HepG2 (cell line): Measurements from ENCODE around the gene EMC9. TPM values are rescaled to one million over a fixed set of nuclear protein-coding genes. Genes with fewer than 3 reads are reported as not detected.

Experiments
- ARID3A ChIP-seq: IDR thresholded peaks from 2 replicates; pipeline ENCODE4 v1.6.1; 2012; ENCODE audit warnings: low read depth, low read length, improper control_type of control experiment
- ARNT2 ChIP-seq: sonication (generic); formaldehyde crosslinking; IDR thresholded peaks from 2 replicates; pipeline ENCODE4 v1.8.0; 2022; ENCODE audit warnings: mild to moderate bottlenecking, low read depth, missing genetic modification reagents, moderate library complexity
- FOXC1 ChIP-seq: sonication (generic); formaldehyde crosslinking; IDR thresholded peaks from 2 replicates; pipeline ENCODE4 v1.8.0; 2022; ENCODE audit warnings: mild to moderate bottlenecking, missing genetic modification reagents, borderline replicate concordance
- HDAC2 ChIP-seq: sonication (generic); formaldehyde crosslinking; IDR thresholded peaks from 2 replicates; pipeline ENCODE4 v1.4.0; 2020; ENCODE audit warnings: missing genetic modification reagents
- MYPOP ChIP-seq: sonication (generic); formaldehyde crosslinking; IDR thresholded peaks from 2 replicates; pipeline ENCODE4 v1.8.1; 2023; ENCODE audit warnings: mild to moderate bottlenecking, moderate library complexity, missing genetic modification reagents
- NR0B2 ChIP-seq: sonication (generic); formaldehyde crosslinking; IDR thresholded peaks from 2 replicates; pipeline ENCODE4 v1.4.0; 2020; ENCODE audit warnings: mild to moderate bottlenecking, missing genetic modification reagents
- REL ChIP-seq: sonication (generic); formaldehyde crosslinking; conservative IDR thresholded peaks from 2 replicates; pipeline ENCODE4 v1.8.0; 2022; ENCODE audit warnings: mild to moderate bottlenecking, missing genetic modification reagents, moderate library complexity
- SYNCRIP ChIP-seq: fragments of 200-400 bp; formaldehyde crosslinking; IDR thresholded peaks from 2 replicates; pipeline ENCODE4 v1.6.1; 2018; ENCODE audit warnings: mild to moderate bottlenecking, low read depth, low read length; ENCODE audit not compliant: insufficient read depth
- ZFP41 ChIP-seq: sonication (generic); formaldehyde crosslinking; IDR thresholded peaks from 2 replicates; pipeline ENCODE4 v1.4.0; 2020; ENCODE audit warnings: mild to moderate bottlenecking, missing genetic modification reagents, borderline replicate concordance
- ZNF564 ChIP-seq: sonication (generic); formaldehyde crosslinking; IDR thresholded peaks from 2 replicates; pipeline ENCODE4 v1.8.1; 2023; ENCODE audit warnings: mild to moderate bottlenecking, missing genetic modification reagents
- ZNF672 ChIP-seq: sonication (generic); formaldehyde crosslinking; IDR thresholded peaks from 2 replicates; pipeline ENCODE4 v1.8.1; 2022; ENCODE audit warnings: missing genetic modification reagents
- polyA plus RNA-seq, 8 experiments: library from polyadenylated mRNA; depleted of rRNA in 3 of 8; stranded (reverse) in 7 of 8; unstranded in 1 of 8; fragments of >200 nt; fragmentation: Illumina TruSeq in 4 of 8; extraction: Trizol in 4 of 8; gene quantifications; 2 replicates each; pipeline versions ENCODE4 v1.2.1 to v1.2.3, GENCODE V29; 2011 to 2016; ENCODE audit warnings: low read depth in 4 of 8, missing spikeins in 1 of 8, mixed read lengths in 1 of 8; ENCODE audit not compliant: insufficient read depth in 1 of 8
- total RNA-seq, 5 experiments: library from RNA; depleted of rRNA; stranded (reverse); fragments of >200 nt; fragmentation: Illumina TruSeq; extraction: Trizol; gene quantifications; 2 replicates each; pipeline ENCODE4 v1.2.3, GENCODE V29; 2016; ENCODE audit warnings: low read depth in 1 of 5
- TF ChIP-seq, protein P1 (sequence below): sonication (generic); formaldehyde crosslinking; IDR thresholded peaks from 2 replicates; pipeline ENCODE4 v1.5.0; 2020; ENCODE audit warnings: mild to moderate bottlenecking, missing genetic modification reagents, borderline replicate concordance
- TF ChIP-seq, protein P2 (sequence below): sonication (generic); formaldehyde crosslinking; IDR thresholded peaks from 2 replicates; pipeline ENCODE4 v1.9.0; 2021; ENCODE audit warnings: missing genetic modification reagents, mild to moderate bottlenecking, borderline replicate concordance

Gene EMC9
- total and polyA plus RNA-seq, 2 of the 13 experiments (the other 11 are each of a cell fraction or from before 2014, with no cell fraction given), result 60.5 to 78.7 TPM

- TF ChIP-seq, protein P1, sequence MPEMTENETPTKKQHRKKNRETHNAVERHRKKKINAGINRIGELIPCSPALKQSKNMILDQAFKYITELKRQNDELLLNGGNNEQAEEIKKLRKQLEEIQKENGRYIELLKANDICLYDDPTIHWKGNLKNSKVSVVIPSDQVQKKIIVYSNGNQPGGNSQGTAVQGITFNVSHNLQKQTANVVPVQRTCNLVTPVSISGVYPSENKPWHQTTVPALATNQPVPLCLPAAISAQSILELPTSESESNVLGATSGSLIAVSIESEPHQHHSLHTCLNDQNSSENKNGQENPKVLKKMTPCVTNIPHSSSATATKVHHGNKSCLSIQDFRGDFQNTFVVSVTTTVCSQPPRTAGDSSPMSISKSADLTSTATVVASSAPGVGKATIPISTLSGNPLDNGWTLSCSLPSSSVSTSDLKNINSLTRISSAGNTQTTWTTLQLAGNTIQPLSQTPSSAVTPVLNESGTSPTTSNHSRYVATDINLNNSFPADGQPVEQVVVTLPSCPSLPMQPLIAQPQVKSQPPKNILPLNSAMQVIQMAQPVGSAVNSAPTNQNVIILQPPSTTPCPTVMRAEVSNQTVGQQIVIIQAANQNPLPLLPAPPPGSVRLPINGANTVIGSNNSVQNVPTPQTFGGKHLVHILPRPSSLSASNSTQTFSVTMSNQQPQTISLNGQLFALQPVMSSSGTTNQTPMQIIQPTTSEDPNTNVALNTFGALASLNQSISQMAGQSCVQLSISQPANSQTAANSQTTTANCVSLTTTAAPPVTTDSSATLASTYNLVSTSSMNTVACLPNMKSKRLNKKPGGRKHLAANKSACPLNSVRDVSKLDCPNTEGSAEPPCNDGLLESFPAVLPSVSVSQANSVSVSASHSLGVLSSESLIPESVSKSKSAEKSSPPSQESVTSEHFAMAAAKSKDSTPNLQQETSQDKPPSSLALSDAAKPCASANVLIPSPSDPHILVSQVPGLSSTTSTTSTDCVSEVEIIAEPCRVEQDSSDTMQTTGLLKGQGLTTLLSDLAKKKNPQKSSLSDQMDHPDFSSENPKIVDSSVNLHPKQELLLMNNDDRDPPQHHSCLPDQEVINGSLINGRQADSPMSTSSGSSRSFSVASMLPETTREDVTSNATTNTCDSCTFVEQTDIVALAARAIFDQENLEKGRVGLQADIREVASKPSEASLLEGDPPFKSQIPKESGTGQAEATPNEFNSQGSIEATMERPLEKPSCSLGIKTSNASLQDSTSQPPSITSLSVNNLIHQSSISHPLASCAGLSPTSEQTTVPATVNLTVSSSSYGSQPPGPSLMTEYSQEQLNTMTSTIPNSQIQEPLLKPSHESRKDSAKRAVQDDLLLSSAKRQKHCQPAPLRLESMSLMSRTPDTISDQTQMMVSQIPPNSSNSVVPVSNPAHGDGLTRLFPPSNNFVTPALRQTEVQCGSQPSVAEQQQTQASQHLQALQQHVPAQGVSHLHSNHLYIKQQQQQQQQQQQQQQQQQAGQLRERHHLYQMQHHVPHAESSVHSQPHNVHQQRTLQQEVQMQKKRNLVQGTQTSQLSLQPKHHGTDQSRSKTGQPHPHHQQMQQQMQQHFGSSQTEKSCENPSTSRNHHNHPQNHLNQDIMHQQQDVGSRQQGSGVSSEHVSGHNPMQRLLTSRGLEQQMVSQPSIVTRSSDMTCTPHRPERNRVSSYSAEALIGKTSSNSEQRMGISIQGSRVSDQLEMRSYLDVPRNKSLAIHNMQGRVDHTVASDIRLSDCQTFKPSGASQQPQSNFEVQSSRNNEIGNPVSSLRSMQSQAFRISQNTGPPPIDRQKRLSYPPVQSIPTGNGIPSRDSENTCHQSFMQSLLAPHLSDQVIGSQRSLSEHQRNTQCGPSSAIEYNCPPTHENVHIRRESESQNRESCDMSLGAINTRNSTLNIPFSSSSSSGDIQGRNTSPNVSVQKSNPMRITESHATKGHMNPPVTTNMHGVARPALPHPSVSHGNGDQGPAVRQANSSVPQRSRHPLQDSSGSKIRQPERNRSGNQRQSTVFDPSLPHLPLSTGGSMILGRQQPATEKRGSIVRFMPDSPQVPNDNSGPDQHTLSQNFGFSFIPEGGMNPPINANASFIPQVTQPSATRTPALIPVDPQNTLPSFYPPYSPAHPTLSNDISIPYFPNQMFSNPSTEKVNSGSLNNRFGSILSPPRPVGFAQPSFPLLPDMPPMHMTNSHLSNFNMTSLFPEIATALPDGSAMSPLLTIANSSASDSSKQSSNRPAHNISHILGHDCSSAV (CRISPR knock-in tag), result peak; percentile 86; the same call in 1 of the 2 replicates
- peak; percentile 70; the same call in 1 of the 2 replicates for TF ChIP-seq ARID3A
- TF ChIP-seq ZNF564 (CRISPR knock-in tag), result peak; percentile 93; the same call in 1 of the 2 replicates
- TF ChIP-seq ZNF672 (CRISPR knock-in tag), result no peak
- peak; percentile 100 for TF ChIP-seq HDAC2 (CRISPR knock-in tag)
- peak; percentile 86 for TF ChIP-seq NR0B2 (CRISPR knock-in tag)
- TF ChIP-seq SYNCRIP, result no peak
- peak; percentile 90 for TF ChIP-seq ARNT2
- peak; percentile 80; the same call in 1 of the 2 replicates for TF ChIP-seq ZFP41 (CRISPR knock-in tag)
- TF ChIP-seq MYPOP (CRISPR knock-in tag), result peak; percentile 98
- TF ChIP-seq, protein P2, sequence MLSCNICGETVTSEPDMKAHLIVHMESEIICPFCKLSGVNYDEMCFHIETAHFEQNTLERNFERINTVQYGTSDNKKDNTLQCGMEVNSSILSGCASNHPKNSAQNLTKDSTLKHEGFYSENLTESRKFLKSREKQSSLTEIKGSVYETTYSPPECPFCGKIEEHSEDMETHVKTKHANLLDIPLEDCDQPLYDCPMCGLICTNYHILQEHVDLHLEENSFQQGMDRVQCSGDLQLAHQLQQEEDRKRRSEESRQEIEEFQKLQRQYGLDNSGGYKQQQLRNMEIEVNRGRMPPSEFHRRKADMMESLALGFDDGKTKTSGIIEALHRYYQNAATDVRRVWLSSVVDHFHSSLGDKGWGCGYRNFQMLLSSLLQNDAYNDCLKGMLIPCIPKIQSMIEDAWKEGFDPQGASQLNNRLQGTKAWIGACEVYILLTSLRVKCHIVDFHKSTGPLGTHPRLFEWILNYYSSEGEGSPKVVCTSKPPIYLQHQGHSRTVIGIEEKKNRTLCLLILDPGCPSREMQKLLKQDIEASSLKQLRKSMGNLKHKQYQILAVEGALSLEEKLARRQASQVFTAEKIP (CRISPR knock-in tag), result no peak
- peak; percentile 99 for TF ChIP-seq FOXC1
- peak; percentile 70; the same call in 1 of the 2 replicates for TF ChIP-seq REL
Observed at GRCh38 chr14:24160850-24161804, 19.7 kb upstream of the EMC9 start, which contains the start of gene IRF9 (continued).
